ENCODE measurements around the gene AFAP1L2.

- TF ChIP-seq POLR2AphosphoS5 (IDR thresholded peaks at IDR 0.05): no peak
- no peak for TF ChIP-seq POLR2A (IDR thresholded peaks at IDR 0.05)
Observed at GRCh38 chr10:114363745-114364454, 40.4 kb downstream of the AFAP1L2 start.

Measured in stomach (tissue), 4 donors.